ENCODE results near the gene DRC7.

The DRC7 gene, protein sequence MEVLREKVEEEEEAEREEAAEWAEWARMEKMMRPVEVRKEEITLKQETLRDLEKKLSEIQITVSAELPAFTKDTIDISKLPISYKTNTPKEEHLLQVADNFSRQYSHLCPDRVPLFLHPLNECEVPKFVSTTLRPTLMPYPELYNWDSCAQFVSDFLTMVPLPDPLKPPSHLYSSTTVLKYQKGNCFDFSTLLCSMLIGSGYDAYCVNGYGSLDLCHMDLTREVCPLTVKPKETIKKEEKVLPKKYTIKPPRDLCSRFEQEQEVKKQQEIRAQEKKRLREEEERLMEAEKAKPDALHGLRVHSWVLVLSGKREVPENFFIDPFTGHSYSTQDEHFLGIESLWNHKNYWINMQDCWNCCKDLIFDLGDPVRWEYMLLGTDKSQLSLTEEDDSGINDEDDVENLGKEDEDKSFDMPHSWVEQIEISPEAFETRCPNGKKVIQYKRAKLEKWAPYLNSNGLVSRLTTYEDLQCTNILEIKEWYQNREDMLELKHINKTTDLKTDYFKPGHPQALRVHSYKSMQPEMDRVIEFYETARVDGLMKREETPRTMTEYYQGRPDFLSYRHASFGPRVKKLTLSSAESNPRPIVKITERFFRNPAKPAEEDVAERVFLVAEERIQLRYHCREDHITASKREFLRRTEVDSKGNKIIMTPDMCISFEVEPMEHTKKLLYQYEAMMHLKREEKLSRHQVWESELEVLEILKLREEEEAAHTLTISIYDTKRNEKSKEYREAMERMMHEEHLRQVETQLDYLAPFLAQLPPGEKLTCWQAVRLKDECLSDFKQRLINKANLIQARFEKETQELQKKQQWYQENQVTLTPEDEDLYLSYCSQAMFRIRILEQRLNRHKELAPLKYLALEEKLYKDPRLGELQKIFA

DNA sequence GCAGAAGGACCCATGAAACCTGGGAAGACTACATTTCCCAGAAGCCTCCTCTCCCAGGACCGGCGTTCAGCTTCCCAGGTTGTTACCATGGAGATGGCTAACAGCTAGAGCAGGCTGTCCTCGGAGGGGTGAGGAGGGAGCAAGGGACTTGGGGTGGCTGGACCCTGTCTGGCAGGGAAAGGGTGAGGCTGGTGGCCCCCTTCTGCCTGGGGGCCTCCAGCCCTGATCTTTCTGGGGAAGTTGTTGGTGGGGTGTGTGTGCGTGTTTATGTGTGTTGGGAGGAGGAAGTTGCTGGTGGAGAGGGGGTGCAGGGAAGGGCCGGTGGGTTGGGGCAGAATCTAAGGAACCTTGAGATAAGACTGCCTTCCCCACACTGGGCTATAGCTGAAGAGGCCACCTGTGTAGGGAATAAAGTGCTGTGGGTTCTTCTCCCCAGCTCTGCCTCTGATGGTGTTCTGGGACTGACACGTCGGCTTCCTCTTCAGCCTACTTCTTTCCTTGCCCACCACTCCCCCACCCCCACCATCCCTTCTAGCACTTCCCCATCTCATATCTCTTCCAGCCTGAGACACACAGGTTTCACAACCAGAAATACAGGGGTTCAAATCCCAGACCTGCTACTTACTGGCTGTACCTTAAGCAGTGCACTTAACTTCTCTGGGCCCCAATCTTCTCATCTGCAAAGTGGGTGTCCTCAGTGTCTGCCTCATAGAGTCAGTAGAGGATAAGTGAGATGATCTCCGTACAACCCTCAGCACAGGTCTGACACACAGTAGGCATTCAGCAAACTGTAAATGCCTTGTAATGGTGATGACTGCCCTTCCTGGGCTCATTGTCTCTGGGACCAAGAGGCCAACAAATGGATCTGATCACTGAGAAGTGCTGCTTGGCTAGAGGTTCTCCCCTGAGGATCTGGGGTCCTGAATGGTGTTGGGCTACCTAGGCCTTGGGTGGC, at the start of gene DRC7:
Gene DRC7 (plus strand): TSS at position 82 of the 955 bp plus-strand sequence. CDS start 3,144 bp downstream, outside the sequence.
- no peak for DNase-seq (ENCODE audit: low read depth in 2 of 2)

GRCh38 chr16:57645169-57645568, 49.4 kb upstream of the DRC7 start:
- DNase-seq (ENCODE audit: low read depth in 2 of 2): no peak

DNA sequence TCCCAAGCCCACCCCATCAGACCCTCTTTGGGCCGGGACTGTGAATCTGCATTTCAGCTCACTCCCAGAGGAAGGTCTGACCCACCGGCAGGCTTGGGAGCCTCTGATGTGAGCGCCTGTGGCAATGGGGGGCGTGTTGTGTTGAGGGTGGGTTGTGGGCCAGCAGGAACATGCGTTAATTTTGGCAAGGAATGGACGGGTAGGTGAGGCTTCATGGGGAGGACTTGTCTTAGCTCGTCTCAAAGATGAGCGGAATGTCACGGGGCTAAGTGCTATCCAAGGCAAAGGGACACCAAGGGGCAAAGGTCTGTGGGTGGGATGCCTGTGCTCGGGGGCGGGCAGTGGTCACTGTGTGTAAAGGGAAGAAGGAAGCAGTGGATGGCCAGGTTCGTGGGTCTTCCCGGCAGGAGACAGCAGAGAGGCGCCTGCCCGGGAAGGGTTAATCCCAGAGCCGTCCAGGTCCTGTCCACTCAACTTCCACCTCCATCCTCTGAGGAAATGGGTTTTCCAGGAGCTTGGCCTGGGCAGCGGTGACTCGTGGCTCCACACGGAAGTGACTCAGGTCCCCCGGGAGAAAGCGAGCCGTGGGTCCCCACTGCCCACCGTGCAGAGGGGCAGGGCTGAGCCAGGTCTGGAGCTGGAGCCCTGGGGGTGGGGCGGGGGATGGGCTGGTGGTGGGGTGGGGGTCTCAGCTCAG, 48.8 kb upstream of the DRC7 start:
- DNase-seq (ENCODE audit: low read depth in 2 of 2): no peak

DNA sequence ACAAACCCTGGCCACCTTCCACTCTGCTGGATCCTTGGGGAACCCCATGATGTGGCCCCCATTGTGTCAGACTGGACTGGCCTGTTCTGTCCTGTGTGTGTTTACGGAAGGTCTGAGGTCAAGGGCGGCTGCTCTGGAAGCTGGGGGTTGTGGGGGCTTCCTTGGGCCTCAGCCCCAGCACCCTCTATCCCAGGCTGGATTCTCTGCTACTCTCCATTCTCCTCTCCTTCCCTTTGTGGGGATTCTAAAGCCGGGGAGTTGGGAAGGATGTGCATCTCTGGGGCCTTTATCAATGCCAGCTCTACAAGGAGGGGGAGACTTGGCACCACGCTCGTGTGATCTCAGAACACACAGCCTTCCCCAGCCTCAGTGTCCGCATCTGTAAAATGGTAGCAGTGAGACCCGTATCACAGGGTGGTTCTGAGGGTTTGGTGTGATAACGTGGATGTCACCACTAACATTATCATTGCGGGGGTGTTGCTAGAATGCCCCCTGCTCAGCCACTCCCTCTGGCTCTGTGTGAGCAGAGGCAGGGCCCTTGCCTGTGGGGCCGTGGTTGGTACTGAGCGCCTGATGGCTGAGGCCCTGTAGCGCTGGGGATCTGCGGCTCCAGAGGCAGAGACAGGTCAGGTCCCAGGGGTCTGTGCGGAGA, 48.1 kb upstream of the DRC7 start:
- DNase-seq (ENCODE audit: low read depth in 2 of 2): no peak

DNA sequence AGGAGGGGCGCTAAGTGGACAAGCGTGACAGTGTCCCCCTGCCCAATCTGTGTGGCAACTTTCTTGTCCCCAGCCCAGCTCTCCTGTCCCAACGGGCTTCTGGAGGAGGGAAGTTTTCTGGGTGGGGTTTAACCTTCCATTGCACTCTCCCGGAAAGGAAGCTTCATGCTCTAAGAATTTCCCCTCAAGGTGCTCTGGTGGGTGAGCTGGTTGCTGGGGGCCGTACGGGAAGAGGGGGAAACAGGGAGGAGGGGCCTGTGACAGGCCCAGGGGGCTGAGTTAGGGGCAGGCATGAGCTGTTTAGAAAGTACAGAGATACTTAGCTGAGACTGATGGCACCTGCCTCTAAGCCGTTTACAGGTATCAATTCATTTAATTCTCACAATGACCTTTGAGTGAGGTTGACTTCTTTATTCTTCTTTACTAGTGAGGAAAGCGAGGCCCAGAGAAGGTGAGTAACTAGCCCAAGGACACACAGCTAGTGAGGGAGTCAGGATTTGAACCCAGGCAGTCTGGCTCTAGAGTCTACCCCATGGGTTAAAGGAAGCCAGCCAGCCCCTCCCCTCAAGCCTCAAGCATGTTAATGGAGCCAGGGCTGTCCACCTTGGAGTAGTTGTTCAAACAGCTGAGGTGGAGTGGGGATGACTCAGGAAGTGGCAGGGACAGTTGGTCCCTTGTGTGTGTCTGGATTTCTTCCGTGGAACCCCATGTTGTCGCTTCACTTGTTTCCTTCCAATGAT, 47.3 kb upstream of the DRC7 start:
- DNase-seq (ENCODE audit: low read depth in 2 of 2): no peak

DNA sequence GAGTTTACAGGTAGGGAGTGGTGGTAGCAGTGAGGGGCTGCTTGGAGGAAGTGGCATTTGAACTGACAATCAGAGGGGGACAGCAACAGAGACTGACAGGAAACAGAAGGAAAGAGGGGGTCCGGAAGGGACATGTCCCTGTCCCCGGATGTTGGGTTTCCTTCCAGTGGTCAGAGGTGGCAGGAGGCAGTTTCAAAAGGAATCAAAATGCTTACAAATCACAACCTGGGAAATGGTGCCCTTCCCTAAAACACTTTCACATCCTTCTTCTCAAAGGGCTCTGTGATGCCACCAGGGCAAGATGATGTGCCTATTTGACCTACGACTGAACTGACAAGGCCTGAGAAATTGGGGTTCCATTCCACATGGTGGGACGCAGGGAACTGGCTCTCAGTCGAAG, 46.5 kb upstream of the DRC7 start:
- no peak for DNase-seq (ENCODE audit: low read depth in 2 of 2)

GRCh38 chr16:57648581-57649442, 45.8 kb upstream of the DRC7 start:
- DNase-seq (ENCODE audit: low read depth in 2 of 2): peak; percentile 72 to 77

GRCh38 chr16:57649443-57649751, 45.2 kb upstream of the DRC7 start:
- no peak for DNase-seq (ENCODE audit: low read depth in 2 of 2)

DNA sequence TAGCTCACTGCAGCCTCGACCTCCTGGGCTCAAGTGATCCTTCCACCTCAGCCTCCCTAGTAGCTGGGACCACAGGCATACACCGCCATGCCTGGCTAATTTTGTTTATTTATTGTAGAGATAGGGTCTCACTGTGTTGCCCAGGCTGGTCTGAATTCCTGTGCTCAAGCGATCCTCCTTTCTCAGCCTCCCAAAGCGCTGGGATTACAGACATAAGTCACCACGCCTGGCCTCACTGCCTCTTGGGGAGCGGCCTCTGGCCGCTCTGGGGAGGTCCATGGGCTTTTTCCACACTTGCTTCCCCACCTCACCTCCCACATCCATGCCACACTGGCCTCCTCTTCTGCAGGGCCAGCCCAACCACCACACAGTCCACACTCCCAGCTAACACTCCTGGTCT, 44.8 kb upstream of the DRC7 start:
- no peak for DNase-seq (ENCODE audit: low read depth in 2 of 2)

DNA sequence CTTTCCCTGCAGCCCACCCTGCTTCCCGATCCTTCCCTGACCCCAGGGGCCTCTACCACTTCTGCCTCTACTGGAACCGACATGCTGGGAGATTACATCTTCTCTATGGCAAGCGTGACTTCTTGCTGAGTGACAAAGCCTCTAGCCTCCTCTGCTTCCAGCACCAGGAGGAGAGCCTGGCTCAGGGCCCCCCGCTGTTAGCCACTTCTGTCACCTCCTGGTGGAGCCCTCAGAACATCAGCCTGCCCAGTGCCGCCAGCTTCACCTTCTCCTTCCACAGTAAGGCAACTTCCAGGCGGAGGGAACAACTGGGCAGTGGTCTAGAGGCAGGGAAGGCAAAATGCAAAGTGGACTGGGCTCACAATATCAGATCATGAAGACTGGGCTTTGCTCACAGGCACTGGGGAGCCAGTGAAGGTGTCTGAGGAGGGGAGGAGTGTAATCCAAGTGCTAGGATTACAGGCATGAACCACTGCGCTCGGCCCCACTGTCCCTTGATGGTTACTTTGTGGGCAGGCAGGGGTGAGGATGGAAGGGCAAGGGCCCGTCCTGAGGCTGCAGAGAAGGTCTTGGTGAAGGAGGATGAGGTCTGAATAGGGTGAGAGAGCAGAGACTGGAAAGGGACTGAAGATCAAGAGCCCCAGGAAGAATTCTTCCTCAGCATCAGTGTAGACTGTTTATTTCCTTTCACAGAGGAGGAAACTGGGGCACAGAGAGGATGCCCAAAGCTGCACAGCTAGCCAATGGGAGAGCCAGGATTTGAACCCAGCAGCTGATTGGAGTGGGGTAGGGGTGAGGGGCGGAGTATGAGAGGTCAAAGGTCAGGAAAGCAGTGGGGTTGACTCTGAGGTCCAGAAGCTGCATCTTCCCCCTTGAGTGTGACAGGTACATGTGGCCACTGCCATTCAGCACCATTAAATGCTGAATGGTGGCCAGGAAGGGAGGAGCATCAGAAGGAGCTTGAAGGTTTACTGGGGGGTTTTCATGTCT, 43.0 kb upstream of the DRC7 start:
- DNase-seq (ENCODE audit: low read depth in 2 of 2): no peak

- no peak for DNase-seq (ENCODE audit: low read depth in 2 of 2)
Observed at GRCh38 chr16:57652695-57653471, 41.7 kb upstream of the DRC7 start.

DNA sequence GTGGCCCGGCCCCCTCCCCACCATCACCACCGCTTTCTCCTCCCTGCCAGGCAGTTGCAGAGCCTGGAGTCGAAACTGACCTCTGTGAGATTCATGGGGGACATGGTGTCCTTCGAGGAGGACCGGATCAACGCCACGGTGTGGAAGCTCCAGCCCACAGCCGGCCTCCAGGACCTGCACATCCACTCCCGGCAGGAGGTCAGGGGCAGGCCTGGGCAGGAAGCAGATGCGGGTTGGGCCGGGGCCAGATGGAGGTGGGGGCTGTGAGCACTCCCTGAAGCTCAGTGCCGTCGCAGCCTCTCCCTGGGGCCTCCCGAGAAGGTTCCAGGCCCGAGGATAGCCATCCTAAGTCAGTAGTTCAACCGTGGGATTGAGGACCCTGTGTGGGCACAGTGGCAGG, 40.7 kb upstream of the DRC7 start:
- DNase-seq (ENCODE audit: low read depth in 2 of 2): no peak

GRCh38 chr16:57656342-57656955, 38.2 kb upstream of the DRC7 start:
- no peak for DNase-seq (ENCODE audit: low read depth in 2 of 2)

GRCh38 chr16:57657228-57657627, 37.4 kb upstream of the DRC7 start:
- no peak for DNase-seq (ENCODE audit: low read depth in 2 of 2)

GRCh38 chr16:57658130-57658877, 36.3 kb upstream of the DRC7 start:
- no peak for DNase-seq (ENCODE audit: low read depth in 2 of 2)
